Mesendoderm (in vitro differentiated cells): Measurements from ENCODE around the gene ADRA2B.
"Not testable (repeated sequence)": the region's sequence is repeated elsewhere in the genome, so short reads cannot be mapped to it uniquely, and the experiment has no call there.

Source experiments
- DNase-seq: peaks from one replicate; pipeline ENCODE4 v3.0.0; 2013
- H2AK5ac ChIP-seq: 2 replicates; pipeline ENCODE4 v1.6.1; 2013; ENCODE audit warnings: low read length, inconsistent platforms
- H2BK120ac ChIP-seq: 2 replicates; pipeline ENCODE4 v1.6.1; 2013; ENCODE audit warnings: low read depth, mild to moderate bottlenecking, low read length, moderate library complexity, mixed read lengths
- H2BK15ac ChIP-seq: replicated peaks from 2 replicates; pipeline ENCODE4 v1.6.1; 2013; ENCODE audit warnings: low read depth, mild to moderate bottlenecking, moderate library complexity
- H2BK5ac ChIP-seq: 2 replicates; pipeline ENCODE4 v1.6.1; 2013; ENCODE audit warnings: low read length, inconsistent platforms
- H3K18ac ChIP-seq: 2 replicates; pipeline ENCODE4 v1.6.1; 2013; ENCODE audit warnings: mild to moderate bottlenecking, low read length, mixed read lengths
- H3K23ac ChIP-seq: one replicate; pipeline ENCODE4 v1.6.1; 2013; ENCODE audit warnings: low read length
- H3K27ac ChIP-seq: 2 replicates; pipeline ENCODE4 v1.5.1; 2013; ENCODE audit warnings: low read depth, mild to moderate bottlenecking, inconsistent platforms, low read length, moderate library complexity
- H3K27me3 ChIP-seq: 2 replicates; pipeline ENCODE4 v1.6.1; 2013; ENCODE audit warnings: low read length, control low read depth, mild to moderate bottlenecking, inconsistent platforms; ENCODE audit not compliant: insufficient read depth, poor library complexity
- H3K36me3 ChIP-seq: 2 replicates; pipeline ENCODE4 v1.6.1; 2013; ENCODE audit warnings: low read length, inconsistent platforms; ENCODE audit not compliant: control insufficient read depth, insufficient read depth
- H3K4ac ChIP-seq: one replicate; pipeline ENCODE4 v1.6.1; 2013; ENCODE audit warnings: low read depth, mild to moderate bottlenecking, low read length, moderate library complexity
- H3K4me1 ChIP-seq: 2 replicates; pipeline ENCODE4 v1.6.1; 2013; ENCODE audit warnings: low read depth, low read length, inconsistent platforms; ENCODE audit not compliant: control insufficient read depth
- H3K4me2 ChIP-seq: 2 replicates; pipeline ENCODE4 v1.6.1; 2013; ENCODE audit warnings: low read length
- H3K4me3 ChIP-seq: 2 replicates; pipeline ENCODE4 v1.5.1; 2013; ENCODE audit warnings: mild to moderate bottlenecking, low read length
- H3K56ac ChIP-seq: one replicate; pipeline ENCODE4 v1.6.1; 2013; ENCODE audit warnings: low read length
- H3K79me1 ChIP-seq: 2 replicates; pipeline ENCODE4 v1.6.1; 2013; ENCODE audit warnings: low read length, inconsistent platforms
- H3K79me2 ChIP-seq: 2 replicates; pipeline ENCODE4 v1.6.1; 2013; ENCODE audit warnings: mild to moderate bottlenecking, low read length; ENCODE audit not compliant: control insufficient read depth, insufficient read depth
- H3K9ac ChIP-seq: 2 replicates; pipeline ENCODE4 v1.6.1; 2013; ENCODE audit warnings: low read length, inconsistent platforms
- H4K5ac ChIP-seq: one replicate; pipeline ENCODE4 v1.6.1; 2013; ENCODE audit warnings: low read length
- H4K8ac ChIP-seq: one replicate; pipeline ENCODE4 v1.6.1; 2013; ENCODE audit warnings: low read depth, mild to moderate bottlenecking, control low read depth, low read length, moderate library complexity
- WGBS: extraction: QIAGEN DNeasy Blood & Tissue Kit; methylation state at CpG from one replicate; pipeline ENCODE4 v1.1.7; 2013; ENCODE audit warnings: low lambda C conversion rate, missing lambda C conversion rate; ENCODE audit not compliant: insufficient coverage; ENCODE audit errors: extremely low coverage; 5-methylcytosine and 5-hydroxymethylcytosine counted together

The ADRA2B gene

DNA sequence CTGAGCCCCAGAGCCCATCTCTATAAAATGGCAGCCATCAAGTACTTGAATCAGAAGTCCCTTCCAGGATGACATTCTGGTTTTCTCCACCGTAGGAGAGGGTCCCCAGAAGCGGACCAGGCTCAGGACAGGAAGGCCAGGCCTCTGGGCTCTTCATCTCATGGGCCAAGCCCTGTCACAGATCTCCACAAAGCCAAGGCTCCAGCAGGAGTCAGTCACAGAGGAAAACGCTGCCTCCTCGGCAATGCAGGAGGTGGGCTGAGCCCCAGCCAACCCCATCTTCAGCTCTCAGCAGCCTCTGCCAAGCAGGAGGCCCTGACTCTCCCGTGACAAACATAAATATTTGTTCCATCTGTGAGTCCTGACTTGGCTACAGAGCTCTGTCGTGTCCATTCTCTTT, 42.2 kb downstream of the ADRA2B start:
- Histone ChIP-seq H3K23ac (no peak overlapping the region), H3K4me3 (no peak overlapping the region), H3K18ac (no peak overlapping the region), H3K4ac (no peak overlapping the region), H3K4me1 (no peaks in the 10 kb centered on the region), H3K4me2 (no peak overlapping the region), H3K79me1 (no peaks in the 10 kb centered on the region), H2BK120ac (no peak overlapping the region), H4K8ac (no peak overlapping the region), H3K27ac (no peak overlapping the region), H3K9ac (no peak overlapping the region), H3K36me3 (no peaks in the 10 kb centered on the region), H2AK5ac (no peak overlapping the region), H3K56ac (no peak overlapping the region), H2BK15ac (no peak overlapping the region), H3K27me3 (no peaks in the 10 kb centered on the region), H4K5ac (no peak overlapping the region), H3K79me2 (no peaks in the 10 kb centered on the region), H2BK5ac (no peak overlapping the region)
- no peak for DNase-seq
- WGBS, result no CpG with 5 or more reads among the region's 6 CpGs

DNA sequence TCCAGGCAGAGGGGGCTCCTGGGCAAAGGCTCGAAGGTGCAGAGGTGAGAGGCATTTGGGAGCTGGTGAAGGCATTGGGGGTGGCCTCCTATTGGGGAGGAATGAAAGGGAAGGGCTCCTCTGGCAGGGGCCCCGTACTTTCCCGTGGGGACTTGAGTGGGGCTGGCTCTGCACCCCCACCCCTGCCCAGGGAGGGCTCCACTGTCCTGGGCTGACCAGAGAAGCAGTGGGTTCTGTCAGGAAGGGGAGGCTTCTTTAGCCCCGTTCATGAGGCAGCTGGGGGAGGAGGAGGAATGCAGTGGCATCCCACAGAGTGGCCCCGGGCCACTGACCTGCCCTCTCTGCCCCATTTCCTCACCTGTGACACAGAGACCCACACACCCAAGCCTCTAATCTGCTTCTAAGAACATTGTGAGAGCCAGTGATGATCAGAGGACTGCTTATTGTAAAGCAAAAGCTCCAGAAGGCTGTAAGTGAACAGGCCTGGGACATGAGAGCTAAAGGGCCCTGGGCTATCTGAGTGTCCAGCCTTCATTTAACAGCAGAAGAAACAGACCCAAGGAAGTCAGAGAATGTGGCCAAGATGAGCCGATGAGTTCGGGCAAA, 43.1 kb downstream of the ADRA2B start:
- H3K27me3 ChIP-seq, result no peaks in the 10 kb centered on the region
- no peak overlapping the region for H3K4ac ChIP-seq
- no peak overlapping the region for H4K8ac ChIP-seq
- no peaks in the 10 kb centered on the region for H3K36me3 ChIP-seq
- no peak overlapping the region for H2BK120ac ChIP-seq
- no peak for DNase-seq
- no peak overlapping the region for H3K56ac ChIP-seq
- H3K4me3 ChIP-seq, result no peak overlapping the region
- H3K18ac ChIP-seq, result no peak overlapping the region
- H2AK5ac ChIP-seq, result no peak overlapping the region
- no peak overlapping the region for H3K23ac ChIP-seq
- WGBS, result no CpG with 5 or more reads among the region's 7 CpGs
- H3K79me2 ChIP-seq, result no peaks in the 10 kb centered on the region
- H3K4me1 ChIP-seq, result no peaks in the 10 kb centered on the region
- H2BK15ac ChIP-seq, result no peak overlapping the region
- no peak overlapping the region for H3K9ac ChIP-seq
- no peak overlapping the region for H3K27ac ChIP-seq
- H3K79me1 ChIP-seq, result no peaks in the 10 kb centered on the region
- H4K5ac ChIP-seq, result no peak overlapping the region
- no peak overlapping the region for H2BK5ac ChIP-seq
- H3K4me2 ChIP-seq, result no peak overlapping the region

DNA sequence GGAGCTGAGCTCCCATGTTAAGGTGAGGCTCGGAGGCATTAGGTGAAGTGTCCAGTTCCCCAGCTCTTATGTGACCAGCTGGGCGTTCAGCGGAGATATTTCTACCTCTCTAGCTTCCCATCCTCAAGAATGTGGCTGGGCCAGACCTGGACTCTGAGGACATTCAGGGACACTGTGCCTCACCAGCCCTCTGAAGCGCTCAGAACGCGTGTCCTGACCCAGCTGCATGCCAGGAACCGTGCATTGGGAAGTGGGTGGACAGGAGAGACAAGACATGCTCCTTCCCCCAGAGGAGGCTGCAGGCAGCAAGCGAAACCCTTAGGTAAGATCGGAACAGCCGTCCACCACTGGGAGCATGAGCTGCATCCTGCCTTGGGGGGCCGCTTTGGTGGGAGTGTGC, 43.6 kb downstream of the ADRA2B start:
- Histone ChIP-seq H3K18ac (no peak overlapping the region), H3K36me3 (no peaks in the 10 kb centered on the region), H3K27ac (no peak overlapping the region), H3K23ac (no peak overlapping the region), H3K4me3 (no peak overlapping the region), H3K56ac (no peak overlapping the region), H3K4me2 (no peak overlapping the region), H3K79me1 (no peaks in the 10 kb centered on the region), H4K5ac (no peak overlapping the region), H2BK15ac (no peak overlapping the region), H3K79me2 (no peaks in the 10 kb centered on the region), H2BK120ac (no peak overlapping the region), H4K8ac (no peak overlapping the region), H3K4ac (no peak overlapping the region), H3K27me3 (no peaks in the 10 kb centered on the region), H3K4me1 (no peaks in the 10 kb centered on the region), H2BK5ac (no peak overlapping the region), H3K9ac (no peak overlapping the region), H2AK5ac (no peak overlapping the region)
- no CpG with 5 or more reads among the region's 11 CpGs for WGBS
- no peak for DNase-seq

DNA sequence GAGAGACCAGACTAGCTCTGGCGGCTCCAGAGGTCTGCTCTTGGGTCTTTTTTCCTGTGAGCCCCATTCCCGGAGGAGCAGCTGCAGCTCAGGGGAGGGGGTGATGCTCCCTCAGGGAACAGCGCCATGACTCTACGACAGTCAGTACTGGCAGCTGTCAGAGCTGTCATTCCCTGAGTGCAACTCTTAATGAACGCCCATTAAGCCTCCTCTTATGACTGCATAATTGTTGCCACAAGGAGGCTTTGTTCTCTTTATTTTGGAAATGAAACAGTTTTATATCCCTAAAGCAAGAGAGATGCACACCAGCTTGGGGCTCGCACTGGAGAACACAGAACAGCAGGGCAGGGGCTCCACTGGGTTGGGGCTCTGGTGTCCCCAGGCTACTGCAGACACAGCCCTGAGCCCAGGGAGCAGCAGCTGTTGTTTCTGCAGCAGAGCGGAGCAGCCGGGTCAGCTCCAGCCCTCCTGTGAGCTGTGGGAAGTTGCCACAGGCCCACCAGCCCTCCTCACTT, 44.3 kb downstream of the ADRA2B start:
- not testable (repeated sequence) for H3K79me2 ChIP-seq, H3K18ac ChIP-seq, H3K9ac ChIP-seq, H3K27ac ChIP-seq, H3K56ac ChIP-seq, H3K4ac ChIP-seq, H4K8ac ChIP-seq, H3K27me3 ChIP-seq, H2AK5ac ChIP-seq, H3K36me3 ChIP-seq, H3K4me1 ChIP-seq, H3K79me1 ChIP-seq, H2BK15ac ChIP-seq, H3K4me3 ChIP-seq, DNase-seq, H3K4me2 ChIP-seq, H2BK5ac ChIP-seq, H2BK120ac ChIP-seq, H4K5ac ChIP-seq, H3K23ac ChIP-seq
- WGBS, result no CpG with 5 or more reads among the region's 8 CpGs

DNA sequence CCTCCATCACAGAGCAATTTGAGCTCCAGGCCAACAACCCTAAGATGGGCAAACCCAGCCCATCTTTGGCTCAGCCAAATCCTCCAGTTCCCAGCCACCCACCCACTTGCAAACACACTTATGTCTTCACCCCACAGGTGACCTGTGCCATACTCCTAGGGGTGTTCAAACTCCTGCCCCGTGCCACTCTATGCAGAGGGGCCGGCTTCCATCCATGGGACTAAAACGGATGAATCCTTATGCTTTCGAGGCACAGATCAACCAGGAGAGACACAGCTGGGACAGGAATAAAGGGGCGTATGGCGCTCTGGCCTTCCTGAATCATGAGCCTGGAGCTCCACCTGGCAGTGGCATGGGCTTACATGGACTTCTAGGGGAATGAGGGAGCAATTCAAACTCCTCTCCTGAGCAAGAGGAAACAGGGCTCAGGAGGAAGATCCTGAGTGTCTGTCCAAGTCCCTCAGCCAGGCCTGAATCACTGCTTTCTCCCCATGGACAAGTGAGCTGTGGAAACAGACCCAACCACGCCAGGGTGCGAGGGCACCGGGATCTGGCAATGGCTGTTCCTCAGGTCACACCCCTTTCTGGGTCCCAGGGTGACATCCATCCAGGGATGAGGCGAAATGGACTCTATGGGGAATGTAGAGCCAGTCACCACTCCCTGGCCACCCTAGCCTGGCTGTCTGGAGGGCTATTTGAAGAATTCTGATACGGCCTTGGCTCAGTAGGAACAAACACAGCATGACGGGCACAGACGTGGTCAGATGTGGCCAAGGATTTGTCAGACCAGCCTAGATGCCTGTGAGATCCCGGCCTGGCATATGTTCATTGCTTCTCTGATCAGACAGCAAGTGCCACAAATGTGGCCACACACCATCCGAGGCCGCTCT, 45.0 kb downstream of the ADRA2B start:
- H3K4ac ChIP-seq, H2AK5ac ChIP-seq, H3K36me3 ChIP-seq, H3K79me2 ChIP-seq, H4K8ac ChIP-seq, H3K4me3 ChIP-seq, H3K4me1 ChIP-seq, H3K4me2 ChIP-seq, H2BK5ac ChIP-seq, H4K5ac ChIP-seq, H3K18ac ChIP-seq, H3K56ac ChIP-seq, H3K27me3 ChIP-seq, H3K23ac ChIP-seq, H3K9ac ChIP-seq, H3K27ac ChIP-seq, DNase-seq, H2BK120ac ChIP-seq, H2BK15ac ChIP-seq, H3K79me1 ChIP-seq: not testable (repeated sequence)
- no CpG with 5 or more reads among the region's 16 CpGs for WGBS
